ENCODE results near the gene UBASH3A. TPM values are rescaled to one million over a fixed set of nuclear protein-coding genes. Genes with fewer than 3 reads are reported as not detected.
"Not testable (repeated sequence)": the region's sequence is repeated elsewhere in the genome, so short reads cannot be mapped to it uniquely, and the experiment has no call there.

The UBASH3A gene
- total RNA-seq, 1 donor from 2014 or later: not detected

- no peaks in the 10 kb centered on the region for H3K9me3 Mint-ChIP-seq
- peaks cover 10% of the 10 kb centered on the region for H3K27me3 Mint-ChIP-seq (ENCODE audit: low read depth)
- no peak overlapping the region for H3K4me3 Mint-ChIP-seq
- no peaks in the 10 kb centered on the region for H3K36me3 Mint-ChIP-seq
- TF ChIP-seq CTCF (IDR thresholded peaks at IDR 0.05; ENCODE audit: unreplicated experiment): no peak
- no peak overlapping the region for H3K27ac Mint-ChIP-seq
- DNase-seq (ENCODE audit: low spot score in 2 of 2, unreplicated experiment in 2 of 2): no peak
- peaks cover 4% of the 10 kb centered on the region for H3K4me1 Mint-ChIP-seq
These were observed 3.8 kb downstream of the UBASH3A start for GRCh38 chr21:42407476-42407875.

GRCh38 chr21:42408718-42409117 is 5.0 kb downstream of the UBASH3A start:
- H3K4me3 Mint-ChIP-seq; H3K36me3 Mint-ChIP-seq; DNase-seq (ENCODE audit: low spot score in 2 of 2, unreplicated experiment in 2 of 2); H3K9me3 Mint-ChIP-seq; H3K27ac Mint-ChIP-seq; H3K4me1 Mint-ChIP-seq: not testable (repeated sequence)
- H3K27me3 Mint-ChIP-seq (ENCODE audit: low read depth): peaks cover 14% of the 10 kb centered on the region

DNA sequence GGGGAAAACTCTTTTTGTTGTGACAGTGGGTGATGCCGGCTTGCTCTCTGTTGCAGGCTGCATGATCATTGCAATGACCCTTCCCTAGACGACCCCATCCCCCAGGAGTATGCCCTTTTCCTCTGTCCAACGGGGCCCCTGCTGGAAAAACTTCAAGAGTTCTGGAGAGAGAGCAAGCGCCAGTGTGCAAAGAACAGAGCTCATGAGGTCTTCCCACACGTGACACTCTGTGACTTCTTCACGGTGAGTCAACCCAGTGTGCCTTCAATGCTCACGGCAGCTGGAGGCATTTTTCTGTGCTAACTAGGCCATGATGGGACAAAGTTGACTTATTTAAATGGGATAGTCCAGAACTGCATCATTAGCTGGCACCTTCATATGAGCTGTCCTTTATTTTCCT is 5.7 kb downstream of the UBASH3A start:
- no peak for TF ChIP-seq CTCF (IDR thresholded peaks at IDR 0.05; ENCODE audit: unreplicated experiment)
- no peak for DNase-seq (ENCODE audit: low spot score in 2 of 2, unreplicated experiment in 2 of 2)
- Mint-ChIP-seq H3K27ac (no peak overlapping the region), H3K9me3 (no peaks in the 10 kb centered on the region), H3K4me1 (no peaks in the 10 kb centered on the region), H3K27me3 (ENCODE audit: low read depth) (peaks cover 19% of the 10 kb centered on the region), H3K36me3 (no peaks in the 10 kb centered on the region), H3K4me3 (no peak overlapping the region)

DNA sequence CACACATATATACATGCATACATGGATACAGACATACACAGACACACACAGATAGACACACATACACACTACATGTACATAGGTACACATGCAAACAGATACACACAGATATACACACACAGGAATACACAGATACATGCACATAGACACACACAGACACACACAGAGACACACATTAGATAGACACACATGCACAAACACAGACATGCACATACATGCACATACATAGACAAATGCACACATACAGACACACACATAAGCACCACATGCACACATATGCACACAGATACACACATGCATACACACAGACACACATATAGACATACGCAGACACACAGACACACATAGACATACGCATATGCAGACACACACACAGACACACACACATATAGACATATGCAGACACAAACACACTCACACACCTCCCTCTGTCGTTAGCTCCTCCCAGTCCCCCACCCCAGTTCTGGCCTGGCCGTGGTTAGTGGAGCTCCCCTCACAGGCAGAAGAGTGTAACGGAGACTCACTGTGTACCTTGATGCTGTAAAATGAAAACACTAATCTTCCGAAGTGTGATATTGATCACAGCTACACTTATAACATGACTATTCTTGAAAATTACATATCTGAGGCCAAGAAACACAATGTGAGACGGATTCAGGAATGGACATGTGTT is 7.6 kb downstream of the UBASH3A start:
- no peaks in the 10 kb centered on the region for H3K36me3 Mint-ChIP-seq
- no peak for DNase-seq (ENCODE audit: low spot score in 2 of 2, unreplicated experiment in 2 of 2)
- H3K27ac Mint-ChIP-seq: no peak overlapping the region
- H3K9me3 Mint-ChIP-seq: no peaks in the 10 kb centered on the region
- H3K4me3 Mint-ChIP-seq: no peak overlapping the region
- H3K27me3 Mint-ChIP-seq (ENCODE audit: low read depth): peaks cover 22% of the 10 kb centered on the region
- TF ChIP-seq CTCF (IDR thresholded peaks at IDR 0.05; ENCODE audit: unreplicated experiment): no peak
- H3K4me1 Mint-ChIP-seq: no peaks in the 10 kb centered on the region

DNA sequence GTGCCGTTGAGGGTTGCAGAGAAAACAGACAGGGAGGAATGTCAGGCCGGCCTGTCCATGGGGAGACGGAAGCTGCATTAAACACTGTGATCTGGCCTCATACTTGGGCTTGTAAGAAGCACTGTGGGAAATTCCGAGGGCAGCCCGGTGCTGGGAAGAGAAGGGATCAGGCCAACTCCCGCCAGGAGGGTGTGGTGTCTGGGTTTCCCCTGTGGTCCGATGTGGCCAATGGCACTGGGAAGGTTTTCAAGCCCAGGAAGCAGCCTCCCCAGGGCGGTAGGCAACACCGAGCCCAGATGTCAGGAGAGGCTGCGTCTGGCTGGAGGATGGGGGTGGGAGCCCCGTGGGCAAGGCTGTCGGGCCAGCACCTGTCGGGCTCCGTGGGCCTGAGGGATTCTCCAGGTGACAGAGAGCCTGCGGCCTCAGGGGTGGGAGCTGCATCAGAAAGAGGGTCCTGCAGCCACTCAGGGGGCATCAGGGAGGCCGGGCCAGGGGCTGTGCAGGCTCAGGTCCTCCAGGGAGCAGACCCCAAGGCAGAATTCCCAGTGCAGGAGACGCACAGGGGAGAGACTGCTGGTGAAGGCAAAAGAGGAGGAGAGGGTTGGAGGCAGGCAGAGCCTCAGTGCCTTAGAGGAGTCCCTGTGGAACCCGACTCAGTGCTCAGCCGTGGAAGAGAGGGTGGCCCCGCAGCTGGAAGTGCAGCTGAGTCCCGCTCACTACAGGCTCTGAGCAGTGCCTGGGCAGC is 8.4 kb downstream of the UBASH3A start:
- Mint-ChIP-seq H3K36me3 (no peaks in the 10 kb centered on the region), H3K27me3 (ENCODE audit: low read depth) (peaks cover 22% of the 10 kb centered on the region), H3K27ac (no peak overlapping the region), H3K4me1 (no peaks in the 10 kb centered on the region), H3K9me3 (no peaks in the 10 kb centered on the region), H3K4me3 (no peak overlapping the region)
- no peak for DNase-seq (ENCODE audit: low spot score in 2 of 2, unreplicated experiment in 2 of 2)
- no peak for TF ChIP-seq CTCF (IDR thresholded peaks at IDR 0.05; ENCODE audit: unreplicated experiment)

DNA sequence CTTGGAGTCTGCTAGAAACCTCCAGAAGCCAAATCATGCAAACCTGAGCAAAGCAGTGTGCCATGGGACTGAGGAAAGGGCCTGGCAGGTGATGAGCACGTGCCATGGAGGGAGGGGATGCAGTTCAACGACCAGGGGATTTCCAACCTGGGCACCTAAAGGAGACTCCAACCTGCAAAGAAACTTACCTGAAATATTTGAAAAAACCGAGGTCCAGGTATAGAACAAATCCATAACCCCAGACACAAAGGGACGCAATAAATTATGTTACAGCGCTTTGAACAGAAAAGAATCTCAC is 8.9 kb downstream of the UBASH3A start:
- no peaks in the 10 kb centered on the region for H3K9me3 Mint-ChIP-seq
- H3K27ac Mint-ChIP-seq: no peak overlapping the region
- DNase-seq (ENCODE audit: low spot score in 2 of 2, unreplicated experiment in 2 of 2): no peak
- H3K36me3 Mint-ChIP-seq: no peaks in the 10 kb centered on the region
- no peak for TF ChIP-seq CTCF (IDR thresholded peaks at IDR 0.05; ENCODE audit: unreplicated experiment)
- no peak overlapping the region for H3K4me3 Mint-ChIP-seq
- no peaks in the 10 kb centered on the region for H3K4me1 Mint-ChIP-seq
- H3K27me3 Mint-ChIP-seq (ENCODE audit: low read depth): peaks cover 25% of the 10 kb centered on the region
